ENCODE results near the gene MBOAT2. TPM values are rescaled to one million over a fixed set of nuclear protein-coding genes. Genes with fewer than 3 reads are reported as not detected.
"Not testable (repeated sequence)": the region's sequence is repeated elsewhere in the genome, so short reads cannot be mapped to it uniquely, and the experiment has no call there.

MBOAT2 gene
- total RNA-seq, 1 experiment from 2014 or later, result 16.8 TPM

- H3K9me2 ChIP-seq (ENCODE audit: insufficient read depth); DNase-seq (ENCODE audit: low read depth, low spot score); RAD21 ChIA-PET (ENCODE audit: low non-redundant PET in 1 of 2, low total read pairs in 2 of 2, uncharacterized antibody in 2 of 2, unreplicated experiment in 2 of 2); H3K27me3 ChIP-seq (ENCODE audit: insufficient read depth, low read length); H4K20me1 ChIP-seq (ENCODE audit: insufficient read depth); H3K79me2 ChIP-seq (ENCODE audit: insufficient read depth, low read length); H3K4me3 ChIP-seq (replicated peaks in 1 of 2; ENCODE audit: low read depth in 1 of 2, low read length in 2 of 2); H3K36me3 ChIP-seq (ENCODE audit: control insufficient read depth in 1 of 2, insufficient read depth in 2 of 2, low read length in 2 of 2); ATAC-seq; H2AFZ ChIP-seq (ENCODE audit: low read depth, low read length, poor library complexity, severe bottlenecking); H3K4me1 ChIP-seq (ENCODE audit: control insufficient read depth in 1 of 2, insufficient read depth in 2 of 2, low read length in 2 of 2); H3K4me2 ChIP-seq (ENCODE audit: low read length); intact Hi-C loops (cut with micrococcal nuclease); H3K9ac ChIP-seq (ENCODE audit: low read length); POLR2A ChIA-PET; H3K9me3 ChIP-seq (ENCODE audit: control insufficient read depth in 1 of 2, insufficient read depth in 1 of 2, low read depth in 1 of 2, low read length in 2 of 2); H3K27ac ChIP-seq (ENCODE audit: low read depth, low read length); CTCF ChIA-PET; BruUV-seq (replicated peaks): not testable (repeated sequence)
These were observed 40.0 kb upstream of the MBOAT2 start for GRCh38 chr2:9043491-9043890.

DNA sequence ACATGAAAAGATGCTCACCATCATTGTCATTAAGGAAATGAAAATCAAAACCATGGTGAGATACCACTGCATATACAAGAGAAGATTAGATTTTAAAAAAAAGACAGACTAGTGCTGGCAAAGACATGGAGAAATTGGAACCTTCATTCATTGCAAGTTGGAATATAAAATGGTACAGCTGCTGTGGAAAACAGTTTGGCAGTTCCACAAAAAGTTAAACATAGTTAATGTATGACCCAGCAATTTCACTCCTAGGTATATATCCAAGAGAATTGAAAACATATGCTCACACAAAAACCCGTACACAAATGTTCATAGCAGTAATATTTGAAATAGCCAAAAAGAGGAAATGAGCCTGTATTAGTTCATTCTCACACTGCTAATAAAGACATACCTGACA, 33.7 kb upstream of the MBOAT2 start:
- Histone ChIP-seq H3K27me3 (ENCODE audit: insufficient read depth, low read length) (no peaks in the 10 kb centered on the region), H3K4me3 (replicated peaks in 1 of 2; ENCODE audit: low read depth in 1 of 2, low read length in 2 of 2) (no peak overlapping the region), H3K79me2 (ENCODE audit: insufficient read depth, low read length) (no peaks in the 10 kb centered on the region), H3K9ac (ENCODE audit: low read length) (no peak overlapping the region), H4K20me1 (ENCODE audit: insufficient read depth) (no peaks in the 10 kb centered on the region), H3K27ac (ENCODE audit: low read depth, low read length) (no peak overlapping the region), H3K9me3 (ENCODE audit: control insufficient read depth in 1 of 2, insufficient read depth in 1 of 2, low read depth in 1 of 2, low read length in 2 of 2) (no peaks in the 10 kb centered on the region), H3K4me1 (ENCODE audit: control insufficient read depth in 1 of 2, insufficient read depth in 2 of 2, low read length in 2 of 2) (no peaks in the 10 kb centered on the region), H3K36me3 (ENCODE audit: control insufficient read depth in 1 of 2, insufficient read depth in 2 of 2, low read length in 2 of 2) (no peaks in the 10 kb centered on the region), H3K4me2 (ENCODE audit: low read length) (no peak overlapping the region), H3K9me2 (ENCODE audit: insufficient read depth) (no peaks in the 10 kb centered on the region), H2AFZ (ENCODE audit: low read depth, low read length, poor library complexity, severe bottlenecking) (no peak overlapping the region)
- ATAC-seq (no peak), DNase-seq (ENCODE audit: low read depth, low spot score) (no peak)
- ChIA-PET CTCF (no interaction called here), RAD21 (ENCODE audit: low non-redundant PET in 1 of 2, low total read pairs in 2 of 2, uncharacterized antibody in 2 of 2, unreplicated experiment in 2 of 2) (no interaction called here), POLR2A (no interaction called here)
- TF ChIP-seq CBX3 (IDR thresholded peaks at IDR 0.05; ENCODE audit: low read depth), result no peak
- TF ChIP-seq ZNF274 (IDR thresholded peaks at IDR 0.05; ENCODE audit: low read depth, low read length), result no peak
- TF ChIP-seq, protein P1, sequence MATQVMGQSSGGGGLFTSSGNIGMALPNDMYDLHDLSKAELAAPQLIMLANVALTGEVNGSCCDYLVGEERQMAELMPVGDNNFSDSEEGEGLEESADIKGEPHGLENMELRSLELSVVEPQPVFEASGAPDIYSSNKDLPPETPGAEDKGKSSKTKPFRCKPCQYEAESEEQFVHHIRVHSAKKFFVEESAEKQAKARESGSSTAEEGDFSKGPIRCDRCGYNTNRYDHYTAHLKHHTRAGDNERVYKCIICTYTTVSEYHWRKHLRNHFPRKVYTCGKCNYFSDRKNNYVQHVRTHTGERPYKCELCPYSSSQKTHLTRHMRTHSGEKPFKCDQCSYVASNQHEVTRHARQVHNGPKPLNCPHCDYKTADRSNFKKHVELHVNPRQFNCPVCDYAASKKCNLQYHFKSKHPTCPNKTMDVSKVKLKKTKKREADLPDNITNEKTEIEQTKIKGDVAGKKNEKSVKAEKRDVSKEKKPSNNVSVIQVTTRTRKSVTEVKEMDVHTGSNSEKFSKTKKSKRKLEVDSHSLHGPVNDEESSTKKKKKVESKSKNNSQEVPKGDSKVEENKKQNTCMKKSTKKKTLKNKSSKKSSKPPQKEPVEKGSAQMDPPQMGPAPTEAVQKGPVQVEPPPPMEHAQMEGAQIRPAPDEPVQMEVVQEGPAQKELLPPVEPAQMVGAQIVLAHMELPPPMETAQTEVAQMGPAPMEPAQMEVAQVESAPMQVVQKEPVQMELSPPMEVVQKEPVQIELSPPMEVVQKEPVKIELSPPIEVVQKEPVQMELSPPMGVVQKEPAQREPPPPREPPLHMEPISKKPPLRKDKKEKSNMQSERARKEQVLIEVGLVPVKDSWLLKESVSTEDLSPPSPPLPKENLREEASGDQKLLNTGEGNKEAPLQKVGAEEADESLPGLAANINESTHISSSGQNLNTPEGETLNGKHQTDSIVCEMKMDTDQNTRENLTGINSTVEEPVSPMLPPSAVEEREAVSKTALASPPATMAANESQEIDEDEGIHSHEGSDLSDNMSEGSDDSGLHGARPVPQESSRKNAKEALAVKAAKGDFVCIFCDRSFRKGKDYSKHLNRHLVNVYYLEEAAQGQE (IDR thresholded peaks at IDR 0.05; ENCODE audit: low read depth), result no peak
- TF ChIP-seq RAD21 (IDR thresholded peaks at IDR 0.05; ENCODE audit: low read depth), result no peak
- TF ChIP-seq EGR1 (IDR thresholded peaks at IDR 0.05; ENCODE audit: low read depth), result no peak
- no peak for TF ChIP-seq SIN3A (IDR thresholded peaks at IDR 0.05; ENCODE audit: low read depth)
- no peak for TF ChIP-seq CEBPB (IDR thresholded peaks at IDR 0.05; ENCODE audit: low read depth)
- TF ChIP-seq SP1 (IDR thresholded peaks at IDR 0.05; ENCODE audit: low read depth), result no peak
- TF ChIP-seq, protein P2, sequence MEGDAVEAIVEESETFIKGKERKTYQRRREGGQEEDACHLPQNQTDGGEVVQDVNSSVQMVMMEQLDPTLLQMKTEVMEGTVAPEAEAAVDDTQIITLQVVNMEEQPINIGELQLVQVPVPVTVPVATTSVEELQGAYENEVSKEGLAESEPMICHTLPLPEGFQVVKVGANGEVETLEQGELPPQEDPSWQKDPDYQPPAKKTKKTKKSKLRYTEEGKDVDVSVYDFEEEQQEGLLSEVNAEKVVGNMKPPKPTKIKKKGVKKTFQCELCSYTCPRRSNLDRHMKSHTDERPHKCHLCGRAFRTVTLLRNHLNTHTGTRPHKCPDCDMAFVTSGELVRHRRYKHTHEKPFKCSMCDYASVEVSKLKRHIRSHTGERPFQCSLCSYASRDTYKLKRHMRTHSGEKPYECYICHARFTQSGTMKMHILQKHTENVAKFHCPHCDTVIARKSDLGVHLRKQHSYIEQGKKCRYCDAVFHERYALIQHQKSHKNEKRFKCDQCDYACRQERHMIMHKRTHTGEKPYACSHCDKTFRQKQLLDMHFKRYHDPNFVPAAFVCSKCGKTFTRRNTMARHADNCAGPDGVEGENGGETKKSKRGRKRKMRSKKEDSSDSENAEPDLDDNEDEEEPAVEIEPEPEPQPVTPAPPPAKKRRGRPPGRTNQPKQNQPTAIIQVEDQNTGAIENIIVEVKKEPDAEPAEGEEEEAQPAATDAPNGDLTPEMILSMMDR (IDR thresholded peaks at IDR 0.05 in 2 of 3, conservative IDR thresholded peaks at IDR 0.05 in 1 of 3; ENCODE audit: borderline replicate concordance in 1 of 3, insufficient read depth in 1 of 3, low read depth in 2 of 3, low read length in 2 of 3), result no peak
- no peak for TF ChIP-seq TCF7L2 (IDR thresholded peaks at IDR 0.05; ENCODE audit: borderline replicate concordance, extremely low read depth, insufficient read depth, insufficient read length)
- no peak for TF ChIP-seq EZH2 (IDR thresholded peaks at IDR 0.05)
- TF ChIP-seq JUND (IDR thresholded peaks at IDR 0.05), result no peak
- TF ChIP-seq ZBTB33 (IDR thresholded peaks at IDR 0.05; ENCODE audit: extremely low read depth, insufficient replicate concordance, low read length), result no peak
- BruUV-seq (replicated peaks), result no TSS peak
- intact Hi-C loops (cut with micrococcal nuclease), result no loop called here

All from HCT116 (cell line).